ENCODE measurements around the gene KCNMA1. TPM values are rescaled to one million over a fixed set of nuclear protein-coding genes. Genes with fewer than 3 reads are reported as not detected.

KCNMA1 gene
- total and polyA plus RNA-seq, 10 of the 15 experiments (the other 5 are each of a cell fraction or from before 2014, with no cell fraction given): 8.5 to 77.0 (median 21.3) TPM

DNA sequence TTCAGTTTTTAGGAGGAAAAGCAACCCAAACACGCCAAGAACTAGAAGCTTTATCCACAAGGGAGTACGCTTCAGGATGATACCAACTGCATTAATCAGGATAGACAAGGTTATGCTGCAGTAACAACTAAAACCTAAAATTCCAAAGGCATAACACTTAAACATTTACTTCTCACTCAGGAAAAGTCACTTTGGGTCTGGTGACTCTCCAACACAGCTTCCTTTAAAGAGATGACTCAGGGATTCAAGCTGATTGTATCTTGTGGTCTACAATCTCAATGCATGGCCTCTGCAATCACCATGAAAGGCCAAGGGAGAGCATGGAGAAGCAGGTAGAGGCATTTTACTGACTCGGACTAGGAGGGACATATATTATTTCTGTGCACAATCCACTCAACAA is 315.8 kb downstream of the KCNMA1 start:
- in situ Hi-C loops (cut with MboI): no loop called here
- no peak overlapping the region for H2AFZ ChIP-seq (ENCODE audit: control insufficient read depth, low read depth, low read length)
- no peaks in the 10 kb centered on the region for H3K27me3 ChIP-seq (replicated peaks in 1 of 2; ENCODE audit: control insufficient read depth in 2 of 2, insufficient read depth in 2 of 2, low read length in 1 of 2)
- no peak for ATAC-seq
- intact Hi-C loops (cut with micrococcal nuclease; ENCODE audit: unreplicated experiment): no loop called here
- no peak overlapping the region for H3K4me2 ChIP-seq (ENCODE audit: control insufficient read depth, insufficient read depth)
- H4K20me1 ChIP-seq (ENCODE audit: control insufficient read depth, insufficient read depth): no peaks in the 10 kb centered on the region
- ChIA-PET CTCF (interaction anchor here (1.0 kb wide), 1 partner anchor 70 kb away, joined by 3 read pairs; no protein-coding TSS in a partner anchor), SMC1A (ENCODE audit: uncharacterized antibody, unreplicated experiment) (no interaction called here), RAD21 (ENCODE audit: unreplicated experiment) (no interaction called here), POLR2A (no interaction called here)
- no peak overlapping the region for H3K9ac ChIP-seq (ENCODE audit: control insufficient read depth, insufficient read depth, low read length)
- WGBS (ENCODE audit: insufficient coverage, insufficient replicate concordance, low lambda C conversion rate, missing lambda C conversion rate): 20% methylated on average over 3 of the region's 3 CpGs
- H3K27ac ChIP-seq (ENCODE audit: control insufficient read depth, insufficient read depth): no peak overlapping the region
- no peaks in the 10 kb centered on the region for H3K4me1 ChIP-seq (ENCODE audit: control insufficient read depth, insufficient read depth, low read length)
- no peak overlapping the region for H3K4me3 ChIP-seq
- no TSS peak for BruUV-seq (replicated peaks)
- FAIRE-seq: peak; percentile 31
- no peaks in the 10 kb centered on the region for H3K36me3 ChIP-seq (ENCODE audit: control insufficient read depth in 2 of 2, insufficient read depth in 2 of 2, low read length in 1 of 2)
- DNase-seq (ENCODE audit: low read depth, low spot score): no peak
- no peaks in the 10 kb centered on the region for H3K79me2 ChIP-seq (ENCODE audit: control insufficient read depth, insufficient read depth, low read length)
- TF ChIP-seq BHLHE40 (IDR thresholded peaks at IDR 0.05; ENCODE audit: borderline replicate concordance in 1 of 2, low read depth in 2 of 2, low read length in 1 of 2): no peak
- TF ChIP-seq, protein P1, sequence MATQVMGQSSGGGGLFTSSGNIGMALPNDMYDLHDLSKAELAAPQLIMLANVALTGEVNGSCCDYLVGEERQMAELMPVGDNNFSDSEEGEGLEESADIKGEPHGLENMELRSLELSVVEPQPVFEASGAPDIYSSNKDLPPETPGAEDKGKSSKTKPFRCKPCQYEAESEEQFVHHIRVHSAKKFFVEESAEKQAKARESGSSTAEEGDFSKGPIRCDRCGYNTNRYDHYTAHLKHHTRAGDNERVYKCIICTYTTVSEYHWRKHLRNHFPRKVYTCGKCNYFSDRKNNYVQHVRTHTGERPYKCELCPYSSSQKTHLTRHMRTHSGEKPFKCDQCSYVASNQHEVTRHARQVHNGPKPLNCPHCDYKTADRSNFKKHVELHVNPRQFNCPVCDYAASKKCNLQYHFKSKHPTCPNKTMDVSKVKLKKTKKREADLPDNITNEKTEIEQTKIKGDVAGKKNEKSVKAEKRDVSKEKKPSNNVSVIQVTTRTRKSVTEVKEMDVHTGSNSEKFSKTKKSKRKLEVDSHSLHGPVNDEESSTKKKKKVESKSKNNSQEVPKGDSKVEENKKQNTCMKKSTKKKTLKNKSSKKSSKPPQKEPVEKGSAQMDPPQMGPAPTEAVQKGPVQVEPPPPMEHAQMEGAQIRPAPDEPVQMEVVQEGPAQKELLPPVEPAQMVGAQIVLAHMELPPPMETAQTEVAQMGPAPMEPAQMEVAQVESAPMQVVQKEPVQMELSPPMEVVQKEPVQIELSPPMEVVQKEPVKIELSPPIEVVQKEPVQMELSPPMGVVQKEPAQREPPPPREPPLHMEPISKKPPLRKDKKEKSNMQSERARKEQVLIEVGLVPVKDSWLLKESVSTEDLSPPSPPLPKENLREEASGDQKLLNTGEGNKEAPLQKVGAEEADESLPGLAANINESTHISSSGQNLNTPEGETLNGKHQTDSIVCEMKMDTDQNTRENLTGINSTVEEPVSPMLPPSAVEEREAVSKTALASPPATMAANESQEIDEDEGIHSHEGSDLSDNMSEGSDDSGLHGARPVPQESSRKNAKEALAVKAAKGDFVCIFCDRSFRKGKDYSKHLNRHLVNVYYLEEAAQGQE (IDR thresholded peaks at IDR 0.05; ENCODE audit: low read depth, low read length): no peak
- no peak for TF ChIP-seq ZNF217 (IDR thresholded peaks at IDR 0.05)
- TF ChIP-seq RFX5 (IDR thresholded peaks at IDR 0.05; ENCODE audit: low read depth, low read length): no peak
- TF ChIP-seq, protein P2, sequence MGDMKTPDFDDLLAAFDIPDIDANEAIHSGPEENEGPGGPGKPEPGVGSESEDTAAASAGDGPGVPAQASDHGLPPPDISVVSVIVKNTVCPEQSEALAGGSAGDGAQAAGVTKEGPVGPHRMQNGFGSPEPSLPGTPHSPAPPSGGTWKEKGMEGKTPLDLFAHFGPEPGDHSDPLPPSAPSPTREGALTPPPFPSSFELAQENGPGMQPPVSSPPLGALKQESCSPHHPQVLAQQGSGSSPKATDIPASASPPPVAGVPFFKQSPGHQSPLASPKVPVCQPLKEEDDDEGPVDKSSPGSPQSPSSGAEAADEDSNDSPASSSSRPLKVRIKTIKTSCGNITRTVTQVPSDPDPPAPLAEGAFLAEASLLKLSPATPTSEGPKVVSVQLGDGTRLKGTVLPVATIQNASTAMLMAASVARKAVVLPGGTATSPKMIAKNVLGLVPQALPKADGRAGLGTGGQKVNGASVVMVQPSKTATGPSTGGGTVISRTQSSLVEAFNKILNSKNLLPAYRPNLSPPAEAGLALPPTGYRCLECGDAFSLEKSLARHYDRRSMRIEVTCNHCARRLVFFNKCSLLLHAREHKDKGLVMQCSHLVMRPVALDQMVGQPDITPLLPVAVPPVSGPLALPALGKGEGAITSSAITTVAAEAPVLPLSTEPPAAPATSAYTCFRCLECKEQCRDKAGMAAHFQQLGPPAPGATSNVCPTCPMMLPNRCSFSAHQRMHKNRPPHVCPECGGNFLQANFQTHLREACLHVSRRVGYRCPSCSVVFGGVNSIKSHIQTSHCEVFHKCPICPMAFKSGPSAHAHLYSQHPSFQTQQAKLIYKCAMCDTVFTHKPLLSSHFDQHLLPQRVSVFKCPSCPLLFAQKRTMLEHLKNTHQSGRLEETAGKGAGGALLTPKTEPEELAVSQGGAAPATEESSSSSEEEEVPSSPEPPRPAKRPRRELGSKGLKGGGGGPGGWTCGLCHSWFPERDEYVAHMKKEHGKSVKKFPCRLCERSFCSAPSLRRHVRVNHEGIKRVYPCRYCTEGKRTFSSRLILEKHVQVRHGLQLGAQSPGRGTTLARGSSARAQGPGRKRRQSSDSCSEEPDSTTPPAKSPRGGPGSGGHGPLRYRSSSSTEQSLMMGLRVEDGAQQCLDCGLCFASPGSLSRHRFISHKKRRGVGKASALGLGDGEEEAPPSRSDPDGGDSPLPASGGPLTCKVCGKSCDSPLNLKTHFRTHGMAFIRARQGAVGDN (IDR thresholded peaks at IDR 0.05): no peak
- no peaks in the 10 kb centered on the region for H3K9me3 ChIP-seq (replicated peaks; ENCODE audit: control insufficient read depth, insufficient read depth, low read length)
